ENCODE measurements around the gene PPP1R14C. TPM values are rescaled to one million over a fixed set of nuclear protein-coding genes. Genes with fewer than 3 reads are reported as not detected.

PPP1R14C gene
- total RNA-seq, 2 donors from 2014 or later = 28.9 to 40.0 TPM

GRCh38 chr6:150203871-150204545 lies 61.2 kb downstream of the PPP1R14C start:
- ATAC-seq = no peak
- no peak for DNase-seq
- intact Hi-C loops (cut with DNase I, micrococcal nuclease) = no loop called here

GRCh38 chr6:150204705-150205472 lies 62.0 kb downstream of the PPP1R14C start:
- intact Hi-C loops (cut with DNase I, micrococcal nuclease) = no loop called here
- ATAC-seq (no peak), DNase-seq (no peak)

- intact Hi-C loops (cut with DNase I, micrococcal nuclease) = no loop called here
- ATAC-seq (no peak), DNase-seq (no peak)
These were observed 65.2 kb downstream of the PPP1R14C start for GRCh38 chr6:150207931-150208570.

- ATAC-seq (no peak), DNase-seq (no peak)
- intact Hi-C loops (cut with DNase I, micrococcal nuclease) = no loop called here
These were observed 65.9 kb downstream of the PPP1R14C start for GRCh38 chr6:150208611-150209352.

- DNase-seq (no peak), ATAC-seq (no peak)
- intact Hi-C loops (cut with DNase I, micrococcal nuclease) = no loop called here
These were observed 66.6 kb downstream of the PPP1R14C start for GRCh38 chr6:150209415-150209814.

- intact Hi-C loops (cut with DNase I, micrococcal nuclease) = no loop called here
- DNase-seq (no peak), ATAC-seq (no peak)
These were observed 69.1 kb downstream of the PPP1R14C start for GRCh38 chr6:150211700-150212511.

GRCh38 chr6:150212778-150213177 lies 69.9 kb downstream of the PPP1R14C start:
- intact Hi-C loops (cut with DNase I, micrococcal nuclease) = no loop called here
- ATAC-seq = peak; percentile 89

GRCh38 chr6:150213301-150213700 lies 70.5 kb downstream of the PPP1R14C start:
- no peak for DNase-seq
- peak; percentile 80 for ATAC-seq
- intact Hi-C loops (cut with DNase I, micrococcal nuclease) = no loop called here

More at GRCh38 chr6:150212778-150213177, 69.9 kb downstream of the PPP1R14C start:
- DNase-seq = no peak

- intact Hi-C loops (cut with DNase I, micrococcal nuclease) = no loop called here
- no peak for ATAC-seq
These were observed 71.5 kb downstream of the PPP1R14C start for GRCh38 chr6:150214310-150214709.

GRCh38 chr6:150220634-150221551 lies 78.0 kb downstream of the PPP1R14C start:
- DNase-seq = no peak
- no peak for ATAC-seq
- intact Hi-C loops (cut with DNase I, micrococcal nuclease) = no loop called here

More at GRCh38 chr6:150214310-150214709, 71.5 kb downstream of the PPP1R14C start:
- no peak for DNase-seq

- DNase-seq = no peak
- intact Hi-C loops (cut with DNase I, micrococcal nuclease) = no loop called here
- no peak for ATAC-seq
These were observed 82.0 kb downstream of the PPP1R14C start for GRCh38 chr6:150224820-150225219.

- ATAC-seq (no peak), DNase-seq (no peak)
- intact Hi-C loops (cut with DNase I, micrococcal nuclease) = no loop called here
These were observed 84.4 kb downstream of the PPP1R14C start for GRCh38 chr6:150227281-150227680.

GRCh38 chr6:150228072-150228733 lies 85.4 kb downstream of the PPP1R14C start:
- ATAC-seq (peak; percentile 98), DNase-seq (no peak)
- intact Hi-C loops (cut with DNase I, micrococcal nuclease) = no loop called here

- intact Hi-C loops (cut with DNase I, micrococcal nuclease) = no loop called here
- no peak for DNase-seq
- no peak for ATAC-seq
These were observed 86.8 kb downstream of the PPP1R14C start for GRCh38 chr6:150229436-150230163.

- DNase-seq = no peak
- no peak for ATAC-seq
- intact Hi-C loops (cut with DNase I, micrococcal nuclease) = no loop called here
These were observed 87.3 kb downstream of the PPP1R14C start for GRCh38 chr6:150230164-150230561.

- ATAC-seq (no peak), DNase-seq (no peak)
- intact Hi-C loops (cut with DNase I, micrococcal nuclease) = no loop called here
These were observed 88.1 kb downstream of the PPP1R14C start for GRCh38 chr6:150230832-150231524.
